ENCODE results near the gene FOXO3. TPM values are rescaled to one million over a fixed set of nuclear protein-coding genes. Genes with fewer than 3 reads are reported as not detected.

FOXO3 gene
- total RNA-seq, 3 donors from 2014 or later: 52.4 to 60.4 (median 60.1) TPM

GRCh38 chr6:108710551-108710950 lies 149.8 kb downstream of the FOXO3 start:
- no peak overlapping the region for H3K4me3 ChIP-seq
- DNase-seq (no peak), ATAC-seq (no peak)
- H3K4me1 ChIP-seq (ENCODE audit: low read depth): peaks cover 10% of the 10 kb centered on the region
- H3K36me3 ChIP-seq (ENCODE audit: low read depth): no peaks in the 10 kb centered on the region
- intact Hi-C loops (cut with DNase I, micrococcal nuclease): no loop called here
- no peak for TF ChIP-seq CTCF (IDR thresholded peaks at IDR 0.05)
- H3K9me3 ChIP-seq: no peaks in the 10 kb centered on the region

GRCh38 chr6:108711071-108711470 lies 150.4 kb downstream of the FOXO3 start:
- Histone ChIP-seq H3K4me1 (ENCODE audit: low read depth) (peaks cover 10% of the 10 kb centered on the region), H3K36me3 (ENCODE audit: low read depth) (no peaks in the 10 kb centered on the region), H3K4me3 (no peak overlapping the region), H3K9me3 (no peaks in the 10 kb centered on the region)
- no peak for DNase-seq
- no peak for TF ChIP-seq CTCF (IDR thresholded peaks at IDR 0.05)
- no peak for ATAC-seq
- intact Hi-C loops (cut with DNase I, micrococcal nuclease): no loop called here

DNA sequence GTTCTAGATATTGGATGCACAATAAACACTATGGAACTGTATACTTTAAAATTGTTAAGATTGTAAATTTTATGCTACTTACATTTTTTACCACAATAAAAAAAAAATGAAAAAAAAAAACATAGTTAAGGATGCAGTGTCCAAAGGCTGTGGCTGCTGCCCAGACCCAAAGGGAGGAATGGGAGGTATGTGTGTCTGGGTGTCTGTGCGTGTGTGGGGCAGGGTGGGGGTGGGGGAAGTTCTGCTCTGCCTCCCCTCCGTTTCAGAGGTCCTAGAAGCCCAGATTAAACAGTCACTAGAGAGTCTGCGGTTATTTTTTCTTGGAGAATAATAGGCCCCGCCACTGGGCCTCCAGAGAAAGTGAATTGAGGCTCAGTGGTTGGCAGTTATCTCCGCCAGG lies 151.1 kb downstream of the FOXO3 start:
- intact Hi-C loops (cut with DNase I, micrococcal nuclease): no loop called here
- no peak for ATAC-seq
- no peaks in the 10 kb centered on the region for H3K9me3 ChIP-seq
- peaks cover 10% of the 10 kb centered on the region for H3K4me1 ChIP-seq (ENCODE audit: low read depth)
- DNase-seq: no peak
- TF ChIP-seq CTCF (IDR thresholded peaks at IDR 0.05): no peak
- H3K4me3 ChIP-seq: no peak overlapping the region
- H3K36me3 ChIP-seq (ENCODE audit: low read depth): no peaks in the 10 kb centered on the region

DNA sequence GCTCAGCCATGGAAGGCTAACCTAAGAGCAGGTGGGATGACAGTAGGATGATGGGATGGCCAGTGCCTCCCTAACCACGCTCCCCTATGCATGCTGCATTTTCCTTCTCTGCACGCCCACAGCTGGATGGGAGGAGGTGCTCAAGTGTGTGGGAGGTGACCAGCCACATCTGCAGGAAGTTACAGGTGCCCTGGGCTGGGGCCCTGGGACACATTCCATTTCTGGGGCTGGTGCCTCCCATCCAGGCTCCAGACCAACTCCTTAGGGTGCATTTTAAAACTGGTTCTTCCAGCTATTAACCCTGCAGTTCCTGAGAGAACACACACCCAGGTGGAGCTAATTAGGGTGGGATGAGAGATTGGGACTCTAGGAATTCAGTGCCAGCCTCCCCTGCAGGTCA lies 152.2 kb downstream of the FOXO3 start:
- Histone ChIP-seq H3K4me1 (ENCODE audit: low read depth) (peaks cover 7% of the 10 kb centered on the region), H3K4me3 (no peak overlapping the region), H3K9me3 (no peaks in the 10 kb centered on the region), H3K36me3 (ENCODE audit: low read depth) (no peaks in the 10 kb centered on the region)
- peak; percentile 76 for ATAC-seq
- TF ChIP-seq CTCF (IDR thresholded peaks at IDR 0.05): no peak
- no peak for DNase-seq
- intact Hi-C loops (cut with DNase I, micrococcal nuclease): no loop called here

- intact Hi-C loops (cut with DNase I, micrococcal nuclease): no loop called here
- ATAC-seq: peak; percentile 32
- no peak for TF ChIP-seq CTCF (IDR thresholded peaks at IDR 0.05)
- no peak for DNase-seq
- Histone ChIP-seq H3K36me3 (ENCODE audit: low read depth) (no peaks in the 10 kb centered on the region), H3K9me3 (no peaks in the 10 kb centered on the region), H3K4me1 (ENCODE audit: low read depth) (peaks cover 7% of the 10 kb centered on the region), H3K4me3 (no peak overlapping the region)
These were observed 153.5 kb downstream of the FOXO3 start for GRCh38 chr6:108714101-108714765.

Data from mucosa of descending colon (tissue), 3 donors.